BLaER1 (cell line): ENCODE data around the gene SST.

Experiments used
- H3K27ac ChIP-seq: shearing (Covaris generic); formaldehyde crosslinking; 2 replicates; pipeline ENCODE4 v1.8.1; 2022
- H3K27me3 ChIP-seq: shearing (Covaris generic); formaldehyde crosslinking; 2 replicates; pipeline ENCODE4 v1.8.1; 2022
- H3K36me3 ChIP-seq: shearing (Covaris generic); formaldehyde crosslinking; 2 replicates; pipeline ENCODE4 v1.8.1; 2022
- H3K4me1 ChIP-seq: shearing (Covaris generic); formaldehyde crosslinking; 2 replicates; pipeline ENCODE4 v1.8.1; 2022
- H3K4me2 ChIP-seq: shearing (Covaris generic); formaldehyde crosslinking; 2 replicates; pipeline ENCODE4 v1.8.1; 2022
- H3K4me3 ChIP-seq: shearing (Covaris generic); formaldehyde crosslinking; 2 replicates; pipeline ENCODE4 v1.8.1; 2022
- H3K9ac ChIP-seq: shearing (Covaris generic); formaldehyde crosslinking; 2 replicates; pipeline ENCODE4 v1.8.1; 2022
- H3K9me3 ChIP-seq: shearing (Covaris generic); formaldehyde crosslinking; 2 replicates; pipeline ENCODE4 v1.8.1; 2022
- H4K20me1 ChIP-seq: shearing (Covaris generic); formaldehyde crosslinking; 2 replicates; pipeline ENCODE4 v1.8.1; 2022
- Cebpa-rat ChIP-seq: shearing (Covaris generic); IDR thresholded peaks from 2 replicates; pipeline ENCODE4 v1.8.1; 2022

The SST gene

GRCh38 chr3:187669675-187670504 lies at the start of gene SST:
Gene SST, minus strand, starts transcription at chr3:187670394. Its CDS starts 103 bp downstream, at chr3:187670291.
- H3K27me3 ChIP-seq, result no peaks in the 10 kb centered on the region
- TF ChIP-seq Cebpa-rat, result no peak
- H3K4me3 ChIP-seq, result no peak within 1 kb of the TSS
- no peaks in the 10 kb centered on the region for H4K20me1 ChIP-seq
- H3K36me3 ChIP-seq, result no peaks in the 10 kb centered on the region
- no peak within 1 kb of the TSS for H3K27ac ChIP-seq
- no peak within 1 kb of the TSS for H3K4me2 ChIP-seq
- H3K9me3 ChIP-seq, result no peaks in the 10 kb centered on the region
- H3K4me1 ChIP-seq, result no peaks in the 10 kb centered on the region
- H3K9ac ChIP-seq, result no peak within 1 kb of the TSS

GRCh38 chr3:187719628-187720336 lies 49.6 kb upstream of the SST start:
- Histone ChIP-seq H4K20me1 (peaks cover 51% of the 10 kb centered on the region), H3K9ac (no peak overlapping the region), H3K9me3 (no peaks in the 10 kb centered on the region)

GRCh38 chr3:187718802-187719201 lies 48.6 kb upstream of the SST start:
- Histone ChIP-seq H3K9ac (no peak overlapping the region), H3K4me2 (no peak overlapping the region), H3K4me1 (peaks cover 13% of the 10 kb centered on the region), H3K27me3 (no peaks in the 10 kb centered on the region), H3K36me3 (peaks cover 39% of the 10 kb centered on the region), H3K4me3 (no peak overlapping the region), H3K9me3 (no peaks in the 10 kb centered on the region), H3K27ac (no peak overlapping the region), H4K20me1 (peaks cover 41% of the 10 kb centered on the region)
- no peak for TF ChIP-seq Cebpa-rat

More at GRCh38 chr3:187719628-187720336, 49.6 kb upstream of the SST start:
- no peak overlapping the region for H3K27ac ChIP-seq
- TF ChIP-seq Cebpa-rat, result no peak
- peaks cover 10% of the 10 kb centered on the region for H3K4me1 ChIP-seq
- peaks cover 49% of the 10 kb centered on the region for H3K36me3 ChIP-seq
- H3K4me3 ChIP-seq, result no peak overlapping the region
- H3K4me2 ChIP-seq, result no peak overlapping the region
- no peaks in the 10 kb centered on the region for H3K27me3 ChIP-seq

GRCh38 chr3:187717572-187717971 lies 47.4 kb upstream of the SST start:
- H4K20me1 ChIP-seq, result peaks cover 28% of the 10 kb centered on the region
- peaks cover 26% of the 10 kb centered on the region for H3K36me3 ChIP-seq

GRCh38 chr3:187714404-187714979 lies 44.3 kb upstream of the SST start:
- Histone ChIP-seq H3K4me2 (peak overlapping the region; percentile 50), H3K9ac (no peak overlapping the region), H3K4me3 (no peak overlapping the region), H3K4me1 (peaks cover 13% of the 10 kb centered on the region), H3K27me3 (no peaks in the 10 kb centered on the region), H4K20me1 (no peaks in the 10 kb centered on the region), H3K27ac (no peak overlapping the region), H3K36me3 (no peaks in the 10 kb centered on the region), H3K9me3 (no peaks in the 10 kb centered on the region)
- no peak for TF ChIP-seq Cebpa-rat

More at GRCh38 chr3:187717572-187717971, 47.4 kb upstream of the SST start:
- Histone ChIP-seq H3K9ac (no peak overlapping the region), H3K9me3 (no peaks in the 10 kb centered on the region), H3K27me3 (no peaks in the 10 kb centered on the region), H3K4me2 (no peak overlapping the region), H3K4me1 (peaks cover 13% of the 10 kb centered on the region), H3K27ac (no peak overlapping the region), H3K4me3 (no peak overlapping the region)
- TF ChIP-seq Cebpa-rat, result no peak

GRCh38 chr3:187713504-187713903 lies 43.3 kb upstream of the SST start:
- Histone ChIP-seq H3K4me1 (peaks cover 13% of the 10 kb centered on the region), H3K9me3 (no peaks in the 10 kb centered on the region), H3K36me3 (no peaks in the 10 kb centered on the region), H3K9ac (no peak overlapping the region), H3K27ac (no peak overlapping the region), H3K4me3 (no peak overlapping the region), H3K27me3 (no peaks in the 10 kb centered on the region), H3K4me2 (no peak overlapping the region), H4K20me1 (no peaks in the 10 kb centered on the region)
- no peak for TF ChIP-seq Cebpa-rat

GRCh38 chr3:187709155-187709554 lies 39.0 kb upstream of the SST start:
- no peak overlapping the region for H3K4me3 ChIP-seq
- no peaks in the 10 kb centered on the region for H3K27me3 ChIP-seq
- TF ChIP-seq Cebpa-rat, result no peak
- H3K9me3 ChIP-seq, result no peaks in the 10 kb centered on the region
- no peak overlapping the region for H3K27ac ChIP-seq
- no peaks in the 10 kb centered on the region for H3K4me1 ChIP-seq
- no peak overlapping the region for H3K4me2 ChIP-seq
- H3K36me3 ChIP-seq, result no peaks in the 10 kb centered on the region
- H4K20me1 ChIP-seq, result no peaks in the 10 kb centered on the region
- no peak overlapping the region for H3K9ac ChIP-seq

GRCh38 chr3:187708696-187709095 lies 38.5 kb upstream of the SST start:
- Histone ChIP-seq H3K36me3 (no peaks in the 10 kb centered on the region), H3K9ac (no peak overlapping the region), H3K27me3 (no peaks in the 10 kb centered on the region), H3K27ac (no peak overlapping the region), H3K4me2 (no peak overlapping the region), H3K4me1 (no peaks in the 10 kb centered on the region), H3K9me3 (no peaks in the 10 kb centered on the region), H4K20me1 (no peaks in the 10 kb centered on the region), H3K4me3 (no peak overlapping the region)
- TF ChIP-seq Cebpa-rat, result no peak

- no peak overlapping the region; the same call in 1 of the 2 replicates for H3K4me2 ChIP-seq
- no peaks in the 10 kb centered on the region for H3K36me3 ChIP-seq
- no peaks in the 10 kb centered on the region for H3K27me3 ChIP-seq
- H3K4me3 ChIP-seq, result no peak overlapping the region
- H3K9ac ChIP-seq, result no peak overlapping the region
- H3K27ac ChIP-seq, result no peak overlapping the region
- no peaks in the 10 kb centered on the region for H3K4me1 ChIP-seq
- H3K9me3 ChIP-seq, result no peaks in the 10 kb centered on the region
- no peaks in the 10 kb centered on the region for H4K20me1 ChIP-seq
- TF ChIP-seq Cebpa-rat, result no peak
Observed at GRCh38 chr3:187706971-187707370, 36.8 kb upstream of the SST start.

GRCh38 chr3:187705164-187705563 lies 35.0 kb upstream of the SST start:
- H3K9ac ChIP-seq, result no peak overlapping the region
- no peaks in the 10 kb centered on the region for H3K9me3 ChIP-seq
- no peak overlapping the region for H3K4me2 ChIP-seq
- no peaks in the 10 kb centered on the region for H3K36me3 ChIP-seq
- H3K4me1 ChIP-seq, result no peaks in the 10 kb centered on the region
- TF ChIP-seq Cebpa-rat, result no peak
- H3K4me3 ChIP-seq, result no peak overlapping the region
- no peaks in the 10 kb centered on the region for H4K20me1 ChIP-seq
- H3K27me3 ChIP-seq, result no peaks in the 10 kb centered on the region
- no peak overlapping the region for H3K27ac ChIP-seq
